Hepatocyte (in vitro differentiated cells): ENCODE results near the gene SYNE4. TPM values are rescaled to one million over a fixed set of nuclear protein-coding genes. Genes with fewer than 3 reads are reported as not detected.

Experiments used
- DNase-seq: peaks from one replicate; pipeline ENCODE4 v3.0.0-alpha.2; 2016; ENCODE audit warnings: low spot score
- H2AFZ ChIP-seq: fragments of 200-600 bp; sonication (generic); 2 replicates; pipeline ENCODE4 v1.6.0; 2016; ENCODE audit warnings: antibody characterized with exemption, mild to moderate bottlenecking
- H3K27ac ChIP-seq: fragments of 200-600 bp; sonication (generic); 2 replicates; pipeline ENCODE4 v1.5.1; 2016; ENCODE audit warnings: mild to moderate bottlenecking
- H3K27me3 ChIP-seq: fragments of 200-600 bp; sonication (generic); 2 replicates; pipeline ENCODE4 v1.6.1; 2016
- H3K36me3 ChIP-seq: fragments of 200-600 bp; sonication (generic); replicated peaks from 2 replicates; pipeline ENCODE4 v1.5.1; 2016; ENCODE audit warnings: low read depth; ENCODE audit not compliant: insufficient read depth
- H3K4me1 ChIP-seq: fragments of 200-600 bp; sonication (generic); 2 replicates; pipeline ENCODE4 v1.5.1; 2016; ENCODE audit warnings: mild to moderate bottlenecking, moderate library complexity; ENCODE audit not compliant: insufficient read depth
- H3K4me2 ChIP-seq: fragments of 200-600 bp; sonication (generic); 2 replicates; pipeline ENCODE4 v1.6.0; 2016
- H3K4me3 ChIP-seq: fragments of 200-600 bp; sonication (generic); 2 replicates; pipeline ENCODE4 v1.5.1; 2016; ENCODE audit warnings: mild to moderate bottlenecking
- H3K79me2 ChIP-seq: fragments of 200-600 bp; sonication (generic); 2 replicates; pipeline ENCODE4 v1.6.0; 2017; ENCODE audit warnings: mild to moderate bottlenecking
- H3K9me2 ChIP-seq: fragments of 200-600 bp; sonication (generic); replicated peaks from 2 replicates; pipeline ENCODE4 v1.6.0; 2017; ENCODE audit warnings: mild to moderate bottlenecking; ENCODE audit not compliant: insufficient read depth
- H3K9me3 ChIP-seq: fragments of 200-600 bp; sonication (generic); 2 replicates; pipeline ENCODE4 v1.5.1; 2016; ENCODE audit warnings: low read depth, mild to moderate bottlenecking
- H4K20me1 ChIP-seq: fragments of 200-600 bp; sonication (generic); 2 replicates; pipeline ENCODE4 v1.6.0; 2016; ENCODE audit warnings: mild to moderate bottlenecking; ENCODE audit not compliant: insufficient read depth, poor library complexity, severe bottlenecking
- CTCF ChIP-seq: fragments of 200-600 bp; sonication (generic); IDR thresholded peaks from 2 replicates; pipeline ENCODE4 v1.5.1; 2016; ENCODE audit warnings: antibody characterized with exemption, mild to moderate bottlenecking; ENCODE audit not compliant: poor library complexity
- EZH2 ChIP-seq: fragments of 200-600 bp; sonication (generic); IDR thresholded peaks from 2 replicates; pipeline ENCODE4 v1.6.1; 2016; ENCODE audit warnings: antibody characterized with exemption, mild to moderate bottlenecking, borderline replicate concordance
- EZH2phosphoT487 ChIP-seq: fragments of 200-600 bp; sonication (generic); IDR thresholded peaks from one replicate; pipeline ENCODE4 v1.6.1; 2018; ENCODE audit warnings: antibody characterized with exemption, mild to moderate bottlenecking, low read depth, moderate library complexity; ENCODE audit not compliant: unreplicated experiment, severe bottlenecking
- WGBS: methylation state at CpG from one replicate; pipeline ENCODE4 v1.1.6; 2016; ENCODE audit warnings: low lambda C conversion rate; ENCODE audit errors: missing lambda C conversion rate; 5-methylcytosine and 5-hydroxymethylcytosine counted together
- polyA plus RNA-seq: library from polyadenylated mRNA; unstranded; fragments of >200 nt; fragmentation: Nextera tagmentation; extraction: Ambion mirVana; gene quantifications from 2 replicates; pipeline ENCODE4 v1.2.1, GENCODE V29; 2016
- total RNA-seq: library from RNA; depleted of rRNA; stranded (reverse); fragments of >200 nt; gene quantifications from 2 replicates; pipeline ENCODE4 v1.2.3, GENCODE V29; 2014

Gene SYNE4
- total and polyA plus RNA-seq, 2 experiments from 2014 or later = 6.5 to 19.8 TPM

DNA sequence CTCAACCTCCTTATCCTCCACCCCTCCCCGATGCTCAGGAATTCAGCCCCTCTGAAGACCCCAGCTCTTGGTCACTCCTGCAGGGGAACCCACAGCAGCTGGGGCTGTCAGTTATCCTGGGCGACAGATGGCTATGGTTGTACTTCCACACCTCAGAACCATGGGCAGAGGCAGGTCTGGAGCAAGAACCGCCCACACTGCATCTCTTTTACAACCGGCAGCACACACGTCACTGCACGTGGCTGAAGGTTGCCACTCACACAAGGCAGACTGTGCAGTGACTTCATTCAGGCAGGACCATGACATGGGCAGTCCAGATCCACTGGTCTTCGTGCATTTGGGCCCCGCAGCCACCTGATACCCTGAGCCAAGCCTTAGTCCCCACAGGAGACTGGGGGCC, 35.1 kb downstream of the SYNE4 start:
- Histone ChIP-seq H4K20me1 (no peaks in the 10 kb centered on the region), H3K9me3 (no peaks in the 10 kb centered on the region), H3K4me3 (no peak overlapping the region), H3K4me1 (no peaks in the 10 kb centered on the region), H3K36me3 (no peaks in the 10 kb centered on the region), H2AFZ (no peak overlapping the region), H3K27ac (no peak overlapping the region), H3K4me2 (no peak overlapping the region), H3K79me2 (no peaks in the 10 kb centered on the region), H3K9me2 (no peaks in the 10 kb centered on the region), H3K27me3 (no peaks in the 10 kb centered on the region)
- 36% methylated on average over 8 of the region's 8 CpGs for whole genome bisulfite sequencing
- DNase-seq = no peak
- TF ChIP-seq EZH2 = no peak

GRCh38 chr19:35966771-35967170, 41.8 kb downstream of the SYNE4 start:
- no peaks in the 10 kb centered on the region for H3K27me3 ChIP-seq
- H3K4me1 ChIP-seq = no peaks in the 10 kb centered on the region
- 87% methylated on average over 3 of the region's 3 CpGs for WGBS
- H3K27ac ChIP-seq = no peak overlapping the region
- H4K20me1 ChIP-seq = no peaks in the 10 kb centered on the region
- DNase-seq = no peak
- no peaks in the 10 kb centered on the region for H3K9me2 ChIP-seq
- TF ChIP-seq CTCF (no peak), EZH2 (no peak), EZH2phosphoT487 (no peak)
- H3K4me3 ChIP-seq = no peak overlapping the region
- H3K4me2 ChIP-seq = no peak overlapping the region
- H3K79me2 ChIP-seq = no peaks in the 10 kb centered on the region
- no peaks in the 10 kb centered on the region for H3K36me3 ChIP-seq
- no peaks in the 10 kb centered on the region for H3K9me3 ChIP-seq
- no peak overlapping the region for H2AFZ ChIP-seq

GRCh38 chr19:35963514-35963913, 45.1 kb downstream of the SYNE4 start:
- H3K4me2 ChIP-seq = no peak overlapping the region
- peaks cover 29% of the 10 kb centered on the region for H3K27me3 ChIP-seq
- TF ChIP-seq EZH2phosphoT487 = no peak
- no peak for TF ChIP-seq CTCF
- TF ChIP-seq EZH2 = no peak
- H3K9me2 ChIP-seq = no peaks in the 10 kb centered on the region
- no peak overlapping the region for H3K4me3 ChIP-seq
- H3K27ac ChIP-seq = no peak overlapping the region
- H3K9me3 ChIP-seq = no peaks in the 10 kb centered on the region
- H3K79me2 ChIP-seq = no peaks in the 10 kb centered on the region
- no peaks in the 10 kb centered on the region for H3K4me1 ChIP-seq
- DNase-seq = peak; percentile 86
- H2AFZ ChIP-seq = no peak overlapping the region
- H4K20me1 ChIP-seq = no peaks in the 10 kb centered on the region
- H3K36me3 ChIP-seq = no peaks in the 10 kb centered on the region
- 6% methylated on average over 9 of the region's 9 CpGs for WGBS

DNA sequence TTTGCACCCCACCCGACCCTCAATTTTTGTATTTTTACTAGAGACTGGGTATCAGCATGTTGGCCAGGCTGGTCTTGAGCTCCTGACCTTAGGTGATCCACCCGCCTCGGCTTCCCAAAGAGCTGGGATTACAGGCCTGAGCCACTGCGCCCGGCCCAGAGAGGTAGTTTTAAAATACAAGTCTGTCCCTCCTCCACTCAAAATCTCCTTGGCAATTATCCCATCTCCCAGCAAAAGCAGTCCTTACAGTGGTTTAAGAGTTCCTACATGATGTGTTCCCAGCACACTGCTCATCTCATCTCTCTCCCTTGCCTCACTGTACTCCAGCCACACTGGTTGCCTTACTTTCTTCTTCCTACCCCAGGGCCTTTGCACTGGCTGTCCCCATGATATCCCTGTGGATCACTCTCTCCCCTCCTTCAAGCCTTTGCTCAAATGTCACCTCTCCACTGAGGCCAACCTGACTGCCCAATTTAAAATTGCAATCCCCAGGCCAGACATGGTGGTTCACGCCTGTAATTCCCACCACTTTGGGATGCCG, 48.1 kb downstream of the SYNE4 start:
- no peak overlapping the region for H3K4me3 ChIP-seq
- no peak overlapping the region for H2AFZ ChIP-seq
- TF ChIP-seq EZH2phosphoT487 (no peak), EZH2 (no peak), CTCF (no peak)
- H3K9me3 ChIP-seq = no peaks in the 10 kb centered on the region
- H3K27ac ChIP-seq = no peak overlapping the region
- H4K20me1 ChIP-seq = no peaks in the 10 kb centered on the region
- no peak for DNase-seq
- H3K9me2 ChIP-seq = no peaks in the 10 kb centered on the region
- H3K27me3 ChIP-seq = peaks cover 44% of the 10 kb centered on the region
- H3K4me2 ChIP-seq = no peak overlapping the region
- H3K79me2 ChIP-seq = no peaks in the 10 kb centered on the region
- H3K4me1 ChIP-seq = no peaks in the 10 kb centered on the region
- 89% methylated on average over 7 of the region's 7 CpGs for WGBS
- no peaks in the 10 kb centered on the region for H3K36me3 ChIP-seq
